Stimulated activated naive CD8-positive, alpha-beta T cell treated with anti-CD3 and anti-CD28 coated beads, Interleukin-15, amount 100 ng/mL, for 72 hours (primary cell): ENCODE measurements around the gene ALKBH3.

Source experiments
- ATAC-seq: fragments of 150-1000 bp; cut with Tn5 transposase; 2 replicates; pipeline ENCODE4 v1.10.0; 2021; ENCODE audit warnings: mild to moderate bottlenecking, moderate library complexity
- DNase-seq, 2 donors: peaks; one replicate each; pipeline ENCODE4 v3.0.0; 2021 to 2022
- H3K27ac Mint-ChIP-seq, 2 donors: one replicate each; pipeline ENCODE4 v1.8.0; 2022; ENCODE audit warnings: mild to moderate bottlenecking in 2 of 2, mixed read lengths in 2 of 2, moderate library complexity in 2 of 2
- H3K27me3 Mint-ChIP-seq: one replicate; pipeline ENCODE4 v1.8.0; 2022; ENCODE audit warnings: mixed read lengths
- H3K4me1 Mint-ChIP-seq: one replicate; pipeline ENCODE4 v1.8.0; 2022; ENCODE audit warnings: mild to moderate bottlenecking, mixed read lengths
- H3K4me3 Mint-ChIP-seq, 2 donors: one replicate each; pipeline ENCODE4 v1.8.0; 2022; ENCODE audit warnings: mild to moderate bottlenecking in 2 of 2, mixed read lengths in 2 of 2, moderate library complexity in 1 of 2
- H3K9me3 Mint-ChIP-seq, 2 donors: one replicate each; pipeline ENCODE4 v1.8.0; 2022; ENCODE audit warnings: mixed read lengths in 2 of 2

ALKBH3 gene

DNA sequence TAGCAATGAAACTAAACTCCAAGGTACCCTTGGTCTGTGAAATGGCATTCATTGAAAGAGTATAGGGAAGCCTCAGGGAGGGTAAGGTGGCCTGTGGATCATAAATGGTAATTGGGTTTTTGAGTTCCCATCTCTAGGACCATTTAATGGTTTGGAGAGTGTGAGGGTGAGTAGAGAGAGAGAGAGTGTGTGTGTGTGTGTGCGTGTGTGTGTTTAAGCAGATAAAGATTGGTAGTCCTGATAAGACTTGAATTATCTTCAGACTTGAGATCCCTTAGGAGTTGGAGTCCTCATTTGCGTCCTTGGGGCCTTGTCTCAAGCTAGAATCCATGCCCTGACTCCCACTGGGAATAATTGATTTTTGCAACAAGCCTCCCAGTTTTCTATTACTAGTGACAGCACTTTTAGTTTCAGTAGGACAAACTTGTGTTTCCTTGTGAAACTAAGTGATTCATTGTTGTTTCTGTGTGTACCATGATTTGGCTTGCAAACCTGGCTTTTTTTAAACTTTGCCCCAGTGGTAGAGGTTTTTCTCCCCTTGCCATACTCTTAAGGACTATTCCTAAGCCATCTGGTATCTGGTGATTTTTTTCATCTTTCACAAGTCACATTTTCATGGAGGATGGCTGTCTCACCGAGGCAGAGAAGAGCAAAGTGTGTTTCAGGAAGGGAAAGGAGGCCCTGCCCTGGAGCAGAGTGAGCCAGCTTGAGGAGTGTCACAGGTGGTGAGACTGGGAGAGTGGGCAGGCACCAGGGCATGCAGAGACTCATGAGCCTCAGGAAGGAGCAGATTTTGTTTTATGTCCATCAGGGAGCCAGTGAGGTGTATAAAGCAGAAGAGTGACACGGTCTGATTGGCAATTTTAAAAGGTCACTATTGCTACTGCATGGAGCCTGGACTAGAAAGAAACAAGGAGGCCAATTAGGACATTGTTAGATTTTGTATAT is 26.7 kb downstream of the ALKBH3 start:
- Mint-ChIP-seq H3K27me3 (no peaks in the 10 kb centered on the region), H3K27ac (peak overlapping the region in 1 of 2 donors; percentile 81), H3K4me1 (peaks cover 15% of the 10 kb centered on the region), H3K9me3 (no peaks in the 10 kb centered on the region), H3K4me3 (peak overlapping the region in 1 of 2 donors; percentile 4)
- DNase-seq, result no peak
- ATAC-seq, result peak; percentile 43

DNA sequence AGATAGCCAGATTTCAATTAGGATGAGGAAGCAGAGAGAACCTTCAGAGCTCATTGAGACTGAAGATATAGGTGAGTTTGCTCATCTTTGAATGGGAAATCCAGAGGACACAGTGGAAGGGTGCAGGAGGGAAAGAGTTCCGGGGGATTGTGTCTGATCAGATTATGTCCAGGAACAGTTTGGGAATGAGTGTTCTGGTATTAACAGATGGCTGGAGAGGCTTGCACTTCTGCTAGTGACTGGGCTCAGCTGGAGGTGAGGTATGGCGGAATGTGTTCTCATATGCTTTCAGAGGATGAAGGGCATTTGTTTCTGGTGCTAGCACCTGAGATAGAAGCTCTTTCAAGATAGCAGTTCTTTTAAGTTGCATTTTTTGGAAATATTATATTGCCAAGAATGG is 27.6 kb downstream of the ALKBH3 start:
- H3K9me3 Mint-ChIP-seq, result no peaks in the 10 kb centered on the region
- no peaks in the 10 kb centered on the region for H3K27me3 Mint-ChIP-seq
- ATAC-seq (no peak), DNase-seq (no peak)
- H3K27ac Mint-ChIP-seq, result no peak overlapping the region
- no peak overlapping the region for H3K4me3 Mint-ChIP-seq
- peaks cover 15% of the 10 kb centered on the region for H3K4me1 Mint-ChIP-seq

GRCh38 chr11:43908683-43909082 is 28.1 kb downstream of the ALKBH3 start:
- H3K9me3 Mint-ChIP-seq, result no peaks in the 10 kb centered on the region
- ATAC-seq (no peak), DNase-seq (no peak)
- no peak overlapping the region for H3K27ac Mint-ChIP-seq
- peaks cover 15% of the 10 kb centered on the region for H3K4me1 Mint-ChIP-seq
- no peak overlapping the region for H3K4me3 Mint-ChIP-seq
- H3K27me3 Mint-ChIP-seq, result no peaks in the 10 kb centered on the region

DNA sequence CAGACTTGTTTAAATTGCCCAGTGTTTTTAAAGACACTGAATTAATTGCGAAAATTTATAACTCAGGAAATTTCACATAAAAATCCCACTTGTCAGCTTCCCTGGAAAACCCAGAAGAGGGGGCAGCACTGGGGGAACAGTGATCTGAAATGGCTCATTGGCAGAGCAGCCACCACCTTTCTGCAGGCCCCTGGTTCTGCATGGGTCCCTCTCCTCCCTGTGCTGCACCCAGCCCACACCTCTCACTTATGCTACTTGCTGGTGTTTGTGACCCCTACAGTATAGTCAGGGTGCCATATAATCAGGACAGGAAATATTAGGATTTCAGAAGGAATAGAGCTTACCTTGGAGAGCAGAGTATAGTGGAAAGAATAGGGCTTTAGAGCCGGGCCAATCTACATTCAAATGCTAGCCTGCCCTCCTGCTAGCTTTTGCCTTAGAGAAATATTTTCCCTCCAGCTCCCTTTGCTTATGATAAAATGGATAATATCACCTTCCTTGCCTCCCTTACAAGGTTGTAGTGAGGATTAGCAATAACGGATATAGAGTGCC is 33.3 kb downstream of the ALKBH3 start:
- H3K27ac Mint-ChIP-seq, result no peak overlapping the region
- no peaks in the 10 kb centered on the region for H3K9me3 Mint-ChIP-seq
- no peak overlapping the region for H3K4me3 Mint-ChIP-seq
- no peaks in the 10 kb centered on the region for H3K4me1 Mint-ChIP-seq
- no peaks in the 10 kb centered on the region for H3K27me3 Mint-ChIP-seq
- ATAC-seq (no peak), DNase-seq (no peak)

GRCh38 chr11:43914466-43914865 is 33.8 kb downstream of the ALKBH3 start:
- no peak overlapping the region for H3K4me3 Mint-ChIP-seq
- ATAC-seq, result no peak
- no peaks in the 10 kb centered on the region for H3K27me3 Mint-ChIP-seq
- no peak overlapping the region for H3K27ac Mint-ChIP-seq
- no peak for DNase-seq
- H3K9me3 Mint-ChIP-seq, result no peaks in the 10 kb centered on the region
- no peaks in the 10 kb centered on the region for H3K4me1 Mint-ChIP-seq

- Mint-ChIP-seq H3K4me1 (peaks cover 15% of the 10 kb centered on the region), H3K27me3 (no peaks in the 10 kb centered on the region), H3K4me3 (no peak overlapping the region), H3K27ac (no peak overlapping the region), H3K9me3 (no peaks in the 10 kb centered on the region)
- DNase-seq (no peak), ATAC-seq (no peak)
These were observed 36.0 kb downstream of the ALKBH3 start for GRCh38 chr11:43916621-43917020.

GRCh38 chr11:43917851-43918250 is 37.2 kb downstream of the ALKBH3 start:
- H3K27ac Mint-ChIP-seq, result no peak overlapping the region
- no peaks in the 10 kb centered on the region for H3K27me3 Mint-ChIP-seq
- no peak for ATAC-seq
- H3K4me3 Mint-ChIP-seq, result no peak overlapping the region
- no peaks in the 10 kb centered on the region for H3K9me3 Mint-ChIP-seq
- DNase-seq, result no peak
- H3K4me1 Mint-ChIP-seq, result peaks cover 17% of the 10 kb centered on the region

DNA sequence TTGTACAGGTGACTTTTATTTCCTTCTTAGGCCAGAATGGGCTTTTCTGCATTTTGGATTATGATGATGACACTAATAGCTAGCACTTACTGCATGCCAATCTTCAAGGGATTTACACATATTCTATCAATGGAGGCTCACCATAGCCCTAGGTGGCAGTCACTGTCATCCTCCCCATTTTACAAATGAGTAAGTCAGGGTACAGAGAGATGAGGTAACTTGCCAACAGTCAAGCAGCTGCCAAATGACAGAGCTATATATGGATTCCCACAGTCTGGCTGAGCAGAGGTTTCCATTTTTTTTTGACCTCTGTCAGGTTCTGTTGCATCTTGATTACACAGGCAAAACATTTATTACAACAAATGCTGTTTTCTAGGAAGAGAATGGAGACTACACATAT is 38.0 kb downstream of the ALKBH3 start:
- no peaks in the 10 kb centered on the region for H3K27me3 Mint-ChIP-seq
- no peak overlapping the region for H3K4me3 Mint-ChIP-seq
- H3K27ac Mint-ChIP-seq, result peak overlapping the region in 1 of 2 donors; percentile 40
- ATAC-seq (no peak), DNase-seq (no peak)
- peaks cover 17% of the 10 kb centered on the region for H3K4me1 Mint-ChIP-seq
- H3K9me3 Mint-ChIP-seq, result no peaks in the 10 kb centered on the region

DNA sequence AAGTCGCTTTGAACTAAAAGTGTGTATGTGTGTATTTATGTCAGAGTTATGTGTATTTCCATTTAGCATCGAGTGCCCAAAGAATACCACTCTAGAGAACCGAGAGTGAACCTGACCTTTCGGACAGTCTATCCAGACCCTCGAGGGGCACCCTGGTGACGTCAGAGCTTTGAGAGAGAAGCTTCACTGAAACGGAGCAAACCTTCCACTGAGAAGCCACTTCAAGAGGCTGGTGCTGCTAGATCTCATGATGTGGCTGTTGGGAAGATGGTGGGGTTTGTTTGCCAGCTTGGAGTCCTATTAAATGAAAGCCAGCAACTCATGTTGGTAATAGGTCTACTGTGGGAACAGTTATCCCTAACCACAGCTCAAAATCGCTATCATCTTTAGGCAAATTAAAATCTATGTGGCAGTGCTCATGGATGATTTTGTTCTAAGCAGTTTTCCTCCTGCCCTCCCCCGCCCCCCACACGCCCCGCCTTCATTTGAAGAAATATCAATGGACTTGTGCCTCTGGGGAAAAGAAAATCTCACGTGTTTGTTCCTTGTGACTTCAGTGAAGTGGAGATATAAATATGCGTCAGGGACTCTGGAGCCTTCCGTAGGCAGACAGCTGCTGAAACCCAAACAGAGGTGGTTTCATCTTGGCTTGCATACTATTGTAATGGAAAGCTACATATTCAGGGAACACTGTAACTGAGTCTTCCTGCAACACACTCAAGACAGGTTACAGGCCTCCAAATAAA is 39.4 kb downstream of the ALKBH3 start:
- Mint-ChIP-seq H3K27ac (peak overlapping the region; percentile 48 to 82), H3K4me3 (no peak overlapping the region), H3K4me1 (peaks cover 17% of the 10 kb centered on the region), H3K9me3 (no peaks in the 10 kb centered on the region), H3K27me3 (no peaks in the 10 kb centered on the region)
- ATAC-seq (no peak), DNase-seq (no peak)

DNA sequence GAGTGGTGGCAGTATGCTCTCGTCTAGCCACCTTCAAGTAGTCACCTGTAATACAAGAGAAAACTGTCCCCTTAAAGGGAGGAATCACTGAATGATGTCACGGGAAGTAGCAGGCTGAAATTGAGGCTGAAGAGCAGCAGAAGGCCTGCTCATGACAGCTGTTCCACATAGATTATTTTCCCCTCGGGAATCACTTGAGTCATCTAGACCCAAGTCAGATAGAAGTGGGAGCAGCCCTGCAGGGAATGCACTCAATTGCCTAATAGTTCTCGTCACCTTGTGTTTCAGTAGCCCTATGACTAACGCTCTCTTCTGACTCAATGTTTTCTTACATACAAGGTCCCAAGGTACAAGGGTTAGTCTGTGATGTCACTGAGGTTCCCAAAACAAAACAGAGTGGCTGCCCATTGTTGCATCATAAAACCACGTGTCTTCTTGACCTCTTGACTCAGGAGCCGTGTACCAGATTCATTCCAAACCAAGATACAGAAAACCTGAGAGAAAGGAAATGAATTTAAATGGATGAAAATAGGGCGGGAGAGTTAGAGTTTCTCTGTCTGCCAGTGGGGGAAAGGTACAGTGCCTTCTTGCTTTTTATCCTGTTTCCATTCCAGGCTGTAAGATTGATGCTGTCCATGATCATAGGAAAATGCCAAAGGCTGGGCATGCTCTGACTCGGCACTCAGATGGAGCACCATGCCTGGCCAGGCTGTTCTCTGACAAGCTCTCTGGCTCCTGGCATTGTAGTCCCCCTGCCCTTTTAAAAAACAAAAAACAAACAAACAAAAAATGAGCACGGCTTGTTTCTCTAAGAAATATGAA is 40.2 kb downstream of the ALKBH3 start:
- peak overlapping the region; percentile 87 to 96 for H3K27ac Mint-ChIP-seq
- peak in 1 of 2 donors; percentile 69 for DNase-seq

DNA sequence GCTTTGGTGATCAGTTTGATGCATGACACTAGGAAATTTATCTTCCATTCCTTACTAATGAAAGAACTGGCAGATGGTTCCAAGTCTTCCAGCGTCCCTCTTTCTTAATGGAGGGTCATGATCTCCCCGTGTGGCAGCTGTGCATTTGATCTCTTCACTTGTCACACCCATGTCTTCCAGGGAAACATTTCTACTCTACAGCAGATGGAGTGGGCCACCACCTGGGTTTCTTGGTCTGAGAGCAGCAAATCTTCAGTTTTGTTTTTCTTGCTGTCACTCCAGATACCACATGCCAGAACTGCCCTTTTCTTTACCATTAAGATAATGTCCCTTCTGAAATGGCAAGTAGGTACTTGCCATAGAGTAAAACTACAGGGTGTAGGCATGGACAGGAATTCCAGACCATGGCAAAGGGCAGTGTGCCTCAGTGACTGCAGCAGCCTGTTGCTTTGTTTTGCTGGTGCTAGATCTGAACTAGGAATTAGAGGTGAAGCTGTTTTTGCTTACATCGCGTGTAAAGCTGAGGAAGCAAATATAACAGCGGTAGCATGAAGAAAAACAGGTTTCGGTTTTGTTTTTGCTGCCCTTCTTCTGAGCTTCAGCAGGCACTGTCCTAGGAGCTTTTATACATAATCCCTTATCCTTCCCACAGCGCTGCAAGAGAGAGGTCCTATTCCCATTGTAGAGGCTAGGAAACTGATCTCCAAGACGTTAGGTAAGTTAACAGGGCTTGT is 41.1 kb downstream of the ALKBH3 start:
- DNase-seq, result no peak
- no peaks in the 10 kb centered on the region for H3K9me3 Mint-ChIP-seq
- no peak for ATAC-seq
- peaks cover 17% of the 10 kb centered on the region for H3K4me1 Mint-ChIP-seq
- no peaks in the 10 kb centered on the region for H3K27me3 Mint-ChIP-seq
- peak overlapping the region; percentile 31 to 96 for H3K27ac Mint-ChIP-seq
- no peak overlapping the region for H3K4me3 Mint-ChIP-seq

More for the DNA sequence above, 40.2 kb downstream of the ALKBH3 start:
- H3K9me3 Mint-ChIP-seq, result no peaks in the 10 kb centered on the region
- H3K4me1 Mint-ChIP-seq, result peaks cover 17% of the 10 kb centered on the region
- H3K4me3 Mint-ChIP-seq, result peak overlapping the region in 1 of 2 donors; percentile 60
- H3K27me3 Mint-ChIP-seq, result no peaks in the 10 kb centered on the region
- peak; percentile 98 for ATAC-seq

GRCh38 chr11:43922295-43922648 is 41.6 kb downstream of the ALKBH3 start:
- no peaks in the 10 kb centered on the region for H3K9me3 Mint-ChIP-seq

GRCh38 chr11:43922744-43923405 is 42.2 kb downstream of the ALKBH3 start:
- Mint-ChIP-seq H3K4me1 (peaks cover 17% of the 10 kb centered on the region), H3K4me3 (no peak overlapping the region), H3K27ac (peak overlapping the region in 1 of 2 donors; percentile 89), H3K9me3 (no peaks in the 10 kb centered on the region), H3K27me3 (no peaks in the 10 kb centered on the region)
- DNase-seq, result no peak
- ATAC-seq, result no peak

More at GRCh38 chr11:43922295-43922648, 41.6 kb downstream of the ALKBH3 start:
- no peak for ATAC-seq
- no peak overlapping the region for H3K4me3 Mint-ChIP-seq
- no peak for DNase-seq
- H3K4me1 Mint-ChIP-seq, result peaks cover 17% of the 10 kb centered on the region
- H3K27me3 Mint-ChIP-seq, result no peaks in the 10 kb centered on the region
- H3K27ac Mint-ChIP-seq, result peak overlapping the region in 1 of 2 donors; percentile 31

DNA sequence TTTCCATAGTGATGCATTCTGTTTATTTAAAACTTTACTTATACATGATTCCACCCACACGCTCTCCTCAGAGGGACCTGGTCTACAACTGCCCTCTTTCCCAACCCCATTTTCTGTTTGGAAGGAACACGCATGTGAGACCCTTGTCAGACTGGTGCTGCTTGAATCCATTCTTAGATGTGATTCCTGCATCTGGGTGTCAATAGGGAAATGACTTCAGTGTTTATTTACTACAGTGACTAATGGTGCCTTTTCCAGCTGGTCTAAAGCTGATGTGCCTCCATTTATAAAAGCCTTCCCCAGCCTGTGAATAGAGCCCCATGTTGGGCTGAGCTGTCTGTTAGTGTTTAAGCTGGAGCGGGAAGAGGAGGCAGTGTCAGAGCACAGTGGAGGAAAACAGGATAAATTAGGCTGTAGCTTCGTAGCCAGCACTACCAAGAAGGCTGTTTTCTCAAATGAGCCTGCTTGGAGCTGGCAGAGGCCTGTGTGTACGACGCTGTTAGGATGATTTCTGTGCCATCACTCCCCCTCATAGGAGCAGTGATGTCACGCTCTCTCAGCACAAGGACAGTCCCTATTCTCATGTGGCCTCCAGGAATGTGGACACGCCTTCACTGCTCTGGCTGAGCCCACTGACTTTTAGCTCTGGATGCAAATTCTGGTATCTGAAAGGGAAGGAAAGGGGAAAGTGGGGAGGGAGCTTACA is 42.9 kb downstream of the ALKBH3 start:
- DNase-seq, result no peak
- H3K9me3 Mint-ChIP-seq, result no peaks in the 10 kb centered on the region
- no peak for ATAC-seq
- no peak overlapping the region for H3K4me3 Mint-ChIP-seq
- peaks cover 17% of the 10 kb centered on the region for H3K4me1 Mint-ChIP-seq
- H3K27me3 Mint-ChIP-seq, result no peaks in the 10 kb centered on the region
- H3K27ac Mint-ChIP-seq, result no peak overlapping the region
